SK-N-DZ (cell line): Measurements from ENCODE around the gene EEF1A1.
"Not testable (repeated sequence)": the region's sequence is repeated elsewhere in the genome, so short reads cannot be mapped to it uniquely, and the experiment has no call there.

Experiments
- DNase-seq: peaks from one replicate; pipeline ENCODE4 v3.0.0-alpha.2; 2015; ENCODE audit warnings: low spot score

Gene EEF1A1

GRCh38 chr6:73538116-73538779 lies 17.4 kb upstream of the EEF1A1 start:
- DNase-seq: no peak

GRCh38 chr6:73537677-73538076 lies 16.8 kb upstream of the EEF1A1 start:
- no peak for DNase-seq

GRCh38 chr6:73534628-73535027 lies 13.8 kb upstream of the EEF1A1 start:
- DNase-seq: no peak

- no peak for DNase-seq
These were observed 11.5 kb upstream of the EEF1A1 start for GRCh38 chr6:73532293-73532692.

GRCh38 chr6:73528897-73529296 lies 8.1 kb upstream of the EEF1A1 start:
- DNase-seq: no peak

GRCh38 chr6:73525546-73526330 lies 4.9 kb upstream of the EEF1A1 start:
- DNase-seq: no peak

- no peak for DNase-seq
These were observed 2.7 kb upstream of the EEF1A1 start for GRCh38 chr6:73523434-73524123.

- no peak for DNase-seq
These were observed 636 bp upstream of the EEF1A1 start for GRCh38 chr6:73521351-73521985.

- DNase-seq: peak; percentile 38
These were observed 725 bp downstream of the EEF1A1 start for GRCh38 chr6:73519926-73520687.

- DNase-seq: not testable (repeated sequence)
These were observed 1.6 kb downstream of the EEF1A1 start for GRCh38 chr6:73518982-73519881.

GRCh38 chr6:73518100-73518981 lies 2.5 kb downstream of the EEF1A1 start:
- DNase-seq: not testable (repeated sequence)

GRCh38 chr6:73516514-73517489 lies 4.0 kb downstream of the EEF1A1 start:
- no peak for DNase-seq

- no peak for DNase-seq
These were observed 5.6 kb downstream of the EEF1A1 start for GRCh38 chr6:73515204-73515655.

- no peak for DNase-seq
These were observed 6.1 kb downstream of the EEF1A1 start for GRCh38 chr6:73514746-73515110.

- no peak for DNase-seq
These were observed 7.4 kb downstream of the EEF1A1 start for GRCh38 chr6:73513496-73513854.

GRCh38 chr6:73511796-73512195 lies 9.0 kb downstream of the EEF1A1 start:
- no peak for DNase-seq

GRCh38 chr6:73509851-73510250 lies 11.0 kb downstream of the EEF1A1 start:
- no peak for DNase-seq

- no peak for DNase-seq
These were observed 12.1 kb downstream of the EEF1A1 start for GRCh38 chr6:73508776-73509175.
